Activated CD4-positive, alpha-beta T cell treated with anti-CD3 and anti-CD28 coated beads, Interleukin-10, Interleukin-2, amounts not matched to agents 100 ng/mL and 50 ng/mL, durations not matched to agents 16 hours and 8 hours (primary cell): ENCODE data around the gene FOXC2.
"Not testable (repeated sequence)": the region's sequence is repeated elsewhere in the genome, so short reads cannot be mapped to it uniquely, and the experiment has no call there.

ENCODE experiments used
- DNase-seq: peaks from one replicate; pipeline ENCODE4 v3.0.0-alpha.2; 2020

Gene FOXC2

DNA sequence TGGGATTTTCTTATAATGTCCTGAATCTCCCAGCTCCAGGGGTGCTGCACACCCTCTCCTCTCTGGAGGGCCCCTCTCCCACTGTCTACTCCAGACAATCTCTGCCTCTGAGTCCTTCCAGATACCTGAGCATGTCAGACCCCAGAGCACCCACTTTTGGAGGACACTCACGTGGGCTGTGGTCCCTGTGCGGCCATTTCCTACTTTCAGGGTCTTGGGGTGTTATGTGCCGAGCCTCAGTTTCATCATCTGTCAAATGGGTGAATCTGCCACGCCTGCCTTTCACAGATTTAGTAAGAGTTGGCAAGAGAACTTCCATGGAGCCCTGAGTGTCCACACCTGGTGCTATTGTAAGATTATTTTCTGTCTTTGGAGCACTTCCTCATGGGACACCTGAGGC is 8.0 kb downstream of the FOXC2 start:
- no peak for DNase-seq

DNA sequence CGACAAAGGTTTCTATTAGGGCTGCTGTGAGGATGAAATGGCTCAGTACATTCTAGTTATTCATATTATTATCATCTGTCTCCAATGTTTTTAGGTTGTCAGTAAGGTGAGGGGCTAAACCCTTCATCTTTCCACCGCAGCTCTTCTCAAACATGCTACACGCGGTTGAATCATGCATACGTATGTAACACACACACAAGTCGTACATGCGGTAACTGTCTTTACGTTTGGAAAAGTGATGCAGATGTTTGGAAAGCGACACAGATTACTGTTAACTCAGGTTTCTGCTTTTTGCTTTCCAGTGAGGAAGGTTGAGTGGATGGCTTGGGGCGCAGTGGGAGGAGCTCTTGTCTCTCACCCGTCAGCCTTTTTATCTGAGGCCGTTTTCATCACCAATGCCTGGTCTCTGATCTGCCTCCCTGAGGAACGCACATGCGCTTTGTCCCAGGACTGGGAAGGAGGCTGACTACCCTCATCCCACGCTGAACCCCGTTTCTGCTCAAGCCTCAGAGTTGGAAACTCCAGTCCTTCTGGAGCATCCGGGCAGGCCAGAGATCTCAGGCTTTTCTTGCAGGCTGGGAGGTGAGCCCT is 8.6 kb downstream of the FOXC2 start:
- DNase-seq: no peak

DNA sequence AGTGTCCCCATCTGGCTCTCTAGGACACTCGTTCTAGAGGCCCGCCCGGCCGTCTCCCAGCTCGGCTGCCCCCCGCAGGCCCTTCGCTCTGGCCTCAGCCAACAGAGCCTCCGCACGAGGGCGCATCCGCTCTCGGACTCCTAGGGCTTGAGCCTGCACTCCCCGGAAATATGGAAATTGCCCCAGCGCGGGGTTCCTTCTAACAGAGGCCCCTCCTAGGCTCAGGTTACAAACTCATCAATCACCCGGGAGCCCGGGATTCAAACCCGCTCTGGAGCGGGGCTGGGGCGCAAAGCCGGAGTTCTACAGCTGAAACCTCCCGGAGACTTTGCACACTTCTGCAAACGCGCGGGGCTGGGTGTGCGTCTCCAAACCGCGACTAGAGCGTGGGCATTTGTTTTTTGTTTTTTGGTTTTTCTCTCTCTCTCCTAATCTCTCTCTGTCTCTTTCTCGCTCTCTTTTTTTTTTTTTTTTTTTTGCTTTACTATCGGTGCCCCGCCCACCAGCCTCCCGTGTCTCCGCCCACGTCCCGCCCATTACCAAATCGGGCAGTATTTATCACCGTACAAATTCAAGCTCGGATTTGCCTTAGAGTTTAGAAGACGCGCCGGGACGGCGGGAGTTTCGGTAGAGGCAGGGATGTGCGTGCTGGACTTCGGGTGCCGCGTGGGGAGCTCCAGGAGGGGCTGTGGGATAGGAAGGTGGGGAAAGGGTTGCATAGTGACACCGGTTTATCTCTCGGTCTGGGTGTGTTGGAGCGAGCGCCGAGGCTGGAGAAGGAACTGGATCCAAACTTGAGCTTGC is 9.3 kb downstream of the FOXC2 start:
- DNase-seq: peak; percentile 43

DNA sequence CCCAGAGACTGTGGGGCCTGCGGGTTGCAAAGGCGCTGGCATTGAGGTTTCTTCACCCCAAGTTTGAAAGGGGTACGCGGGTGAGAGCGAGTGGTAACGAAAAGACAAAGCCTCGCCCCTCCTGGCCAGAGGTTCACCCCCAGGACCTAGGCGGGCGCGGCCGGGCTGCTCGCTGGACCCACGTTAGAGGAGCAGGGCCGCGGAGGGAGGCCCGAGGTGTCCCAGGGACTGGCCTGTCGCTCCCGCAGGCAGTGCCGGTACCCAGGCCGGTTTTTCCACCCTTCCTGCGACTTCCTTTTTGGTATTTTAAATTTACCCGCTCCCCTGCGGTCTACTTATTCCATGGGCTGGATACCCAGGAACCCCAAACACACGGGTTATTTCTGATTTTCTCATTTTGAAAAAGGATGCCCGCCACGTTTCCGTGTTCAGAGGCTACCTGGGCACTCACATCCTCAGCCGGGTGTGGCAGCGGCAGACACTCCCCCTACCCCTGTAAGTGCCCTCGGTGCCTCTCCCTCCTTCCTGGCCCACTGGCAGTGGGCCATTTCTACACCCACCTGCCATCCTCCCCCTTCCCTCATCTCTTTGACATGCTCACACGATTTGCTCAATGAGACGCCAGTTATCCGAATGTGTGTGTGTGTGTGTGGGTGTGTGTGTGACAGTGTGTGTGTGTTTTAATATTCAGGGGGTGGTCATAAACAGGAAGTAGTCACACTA is 10.1 kb downstream of the FOXC2 start:
- DNase-seq: no peak

DNA sequence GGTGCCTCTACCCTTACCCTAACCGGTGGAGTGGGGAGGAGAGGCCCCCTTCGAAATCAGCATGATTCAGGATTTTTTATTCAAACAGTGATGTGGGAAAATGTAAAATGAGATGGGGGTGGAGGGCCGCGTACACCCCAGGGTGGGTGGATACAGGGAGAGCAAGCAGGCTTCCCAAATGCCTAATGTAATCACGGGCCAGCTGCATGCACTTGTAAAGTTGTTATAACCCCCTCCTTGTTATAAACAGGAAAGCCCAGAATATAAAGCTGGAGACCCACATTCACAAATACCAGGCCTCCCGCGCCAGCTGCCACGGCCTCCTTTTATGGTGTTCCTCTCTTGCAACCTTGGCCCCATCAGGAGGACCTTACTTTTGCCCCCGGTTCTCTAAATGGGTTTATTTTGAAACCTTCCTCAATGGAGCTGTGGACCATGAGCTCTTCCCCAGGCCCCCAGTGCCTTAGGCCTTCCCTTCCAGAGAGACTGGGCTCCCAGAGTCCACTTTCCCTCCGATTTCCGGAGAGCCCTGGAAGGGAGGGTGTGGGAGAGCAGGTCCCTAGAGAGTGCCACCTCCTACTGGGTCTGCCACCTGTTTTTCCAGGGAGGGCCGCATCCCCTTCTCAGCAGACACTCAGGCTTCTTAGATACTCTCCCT is 10.8 kb downstream of the FOXC2 start:
- DNase-seq: no peak

DNA sequence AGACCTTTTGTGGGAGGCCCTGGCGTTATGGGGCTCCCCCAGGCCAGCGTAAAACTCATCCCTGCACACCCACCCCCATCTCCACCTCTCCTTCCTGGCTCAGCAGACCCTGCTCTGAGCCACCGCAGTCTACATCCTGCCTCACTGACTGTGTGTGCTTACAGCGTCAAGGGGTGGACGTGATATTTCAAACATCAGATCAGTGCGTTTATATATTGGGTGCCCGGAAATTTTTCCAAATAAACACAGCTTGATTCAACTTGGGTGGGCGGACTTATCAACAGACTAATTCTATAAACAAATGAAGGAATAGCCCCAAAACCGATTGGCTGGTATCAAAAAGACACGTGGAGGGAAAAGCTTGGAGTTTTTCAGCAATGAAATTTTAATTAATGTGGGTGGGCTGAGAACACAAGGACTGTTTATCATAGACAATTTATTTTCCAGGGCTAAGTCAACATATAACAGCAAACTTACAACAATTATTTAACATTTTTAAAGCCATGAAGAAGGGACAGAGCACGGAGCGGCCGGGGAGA is 11.5 kb downstream of the FOXC2 start, which contains the start of gene FOXL1:
FOXL1 (plus strand) TSS at position 489 of the 539 bp plus-strand sequence. CDS start 175 bp downstream, outside the sequence.
- no peak for DNase-seq

DNA sequence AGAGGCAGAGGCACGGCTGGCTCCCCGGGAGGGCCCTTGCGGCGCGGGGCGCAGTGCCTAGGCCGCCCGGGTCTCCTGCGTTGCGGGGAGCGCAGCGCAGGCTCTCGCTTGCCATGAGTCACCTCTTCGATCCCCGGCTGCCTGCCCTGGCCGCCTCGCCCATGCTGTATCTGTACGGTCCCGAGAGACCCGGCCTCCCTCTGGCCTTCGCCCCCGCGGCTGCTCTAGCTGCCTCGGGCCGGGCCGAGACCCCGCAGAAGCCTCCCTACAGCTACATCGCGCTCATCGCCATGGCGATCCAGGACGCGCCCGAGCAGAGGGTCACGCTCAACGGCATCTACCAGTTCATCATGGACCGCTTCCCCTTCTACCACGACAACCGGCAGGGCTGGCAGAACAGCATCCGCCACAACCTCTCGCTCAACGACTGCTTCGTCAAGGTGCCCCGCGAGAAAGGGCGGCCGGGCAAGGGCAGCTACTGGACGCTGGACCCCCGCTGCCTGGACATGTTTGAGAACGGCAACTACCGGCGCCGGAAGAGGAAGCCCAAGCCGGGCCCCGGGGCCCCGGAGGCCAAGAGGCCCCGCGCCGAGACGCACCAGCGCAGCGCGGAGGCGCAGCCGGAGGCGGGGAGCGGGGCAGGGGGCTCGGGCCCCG is 12.1 kb downstream of the FOXC2 start:
- no peak for DNase-seq

DNA sequence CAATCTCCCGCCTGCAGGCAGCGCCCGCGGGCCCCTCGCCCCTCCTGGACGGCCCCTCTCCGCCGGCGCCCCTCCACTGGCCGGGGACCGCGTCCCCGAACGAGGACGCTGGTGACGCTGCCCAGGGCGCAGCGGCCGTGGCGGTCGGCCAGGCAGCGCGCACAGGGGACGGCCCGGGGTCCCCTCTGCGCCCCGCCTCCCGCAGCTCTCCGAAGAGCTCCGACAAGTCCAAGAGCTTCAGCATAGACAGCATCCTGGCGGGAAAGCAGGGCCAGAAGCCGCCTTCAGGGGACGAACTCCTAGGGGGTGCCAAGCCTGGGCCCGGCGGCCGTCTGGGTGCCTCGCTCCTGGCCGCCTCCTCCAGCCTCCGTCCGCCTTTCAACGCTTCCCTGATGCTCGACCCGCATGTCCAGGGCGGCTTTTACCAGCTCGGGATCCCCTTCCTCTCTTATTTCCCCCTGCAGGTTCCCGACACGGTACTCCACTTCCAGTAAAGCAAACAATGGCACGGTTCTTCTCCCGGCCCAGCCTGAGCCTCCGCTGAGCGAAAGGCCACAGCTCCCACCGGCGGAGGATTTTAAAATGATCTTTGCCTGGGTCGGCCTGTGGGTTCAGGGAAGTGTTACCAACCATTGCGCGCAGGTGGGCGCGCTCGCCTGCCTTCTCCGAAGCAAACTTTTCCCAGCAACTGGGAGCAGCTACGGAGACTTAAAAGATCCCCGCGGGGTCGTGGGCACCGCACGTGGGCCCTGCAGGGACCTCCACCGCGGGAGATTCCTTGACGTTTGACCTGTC is 12.8 kb downstream of the FOXC2 start:
- no peak for DNase-seq

DNA sequence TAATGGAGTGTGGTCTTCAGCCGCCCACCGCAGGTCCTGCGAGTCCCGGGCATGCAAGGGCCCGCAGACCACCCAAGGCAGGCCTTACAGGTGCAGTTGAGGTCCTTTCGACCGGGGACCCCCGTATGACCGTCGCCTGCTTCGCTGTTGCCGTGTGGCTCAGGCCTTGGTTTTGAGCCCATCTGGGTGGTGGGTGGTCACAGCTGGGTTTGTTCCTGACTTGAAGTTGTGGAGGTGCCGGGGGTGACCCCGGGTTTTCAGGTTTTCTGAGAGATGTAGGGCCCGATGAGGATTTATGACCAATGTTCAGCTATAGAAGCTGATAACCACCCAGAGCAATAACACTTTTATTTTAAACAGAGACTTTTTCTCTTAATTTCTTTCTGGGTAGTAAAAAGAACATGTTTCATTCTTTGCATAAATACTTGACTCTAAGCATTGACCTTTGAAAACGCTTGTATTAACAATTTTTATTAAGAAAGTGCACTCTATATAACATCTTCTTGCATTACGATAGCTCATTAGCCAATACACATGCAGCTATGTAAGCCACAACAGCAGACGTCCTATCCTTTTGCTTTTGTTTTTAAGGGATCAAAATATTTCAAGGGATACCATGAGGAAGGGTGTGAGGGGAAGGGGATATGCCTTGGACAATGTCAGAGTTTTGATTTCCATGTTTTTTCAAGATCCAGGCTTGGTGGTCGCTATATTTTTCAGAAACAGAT is 13.6 kb downstream of the FOXC2 start:
- DNase-seq: no peak

DNA sequence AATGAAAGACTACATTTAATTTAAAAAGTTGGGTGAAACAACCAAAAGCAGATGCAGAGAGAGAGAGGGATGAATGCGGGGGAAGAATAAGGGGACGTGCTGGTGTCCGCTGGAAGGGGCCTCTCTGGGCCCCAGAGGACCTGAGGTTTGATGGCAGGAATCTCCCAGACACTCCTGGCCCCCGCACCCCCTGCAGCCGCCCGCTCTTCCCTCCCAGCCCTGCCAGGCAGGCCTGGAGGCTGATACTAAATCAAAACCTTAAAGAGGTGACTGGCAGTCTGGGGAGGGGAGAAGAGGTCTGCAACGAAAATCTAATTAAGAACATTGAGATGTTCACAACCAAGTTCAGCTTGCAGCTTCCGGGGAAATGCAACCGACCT is 14.2 kb downstream of the FOXC2 start:
- no peak for DNase-seq

DNA sequence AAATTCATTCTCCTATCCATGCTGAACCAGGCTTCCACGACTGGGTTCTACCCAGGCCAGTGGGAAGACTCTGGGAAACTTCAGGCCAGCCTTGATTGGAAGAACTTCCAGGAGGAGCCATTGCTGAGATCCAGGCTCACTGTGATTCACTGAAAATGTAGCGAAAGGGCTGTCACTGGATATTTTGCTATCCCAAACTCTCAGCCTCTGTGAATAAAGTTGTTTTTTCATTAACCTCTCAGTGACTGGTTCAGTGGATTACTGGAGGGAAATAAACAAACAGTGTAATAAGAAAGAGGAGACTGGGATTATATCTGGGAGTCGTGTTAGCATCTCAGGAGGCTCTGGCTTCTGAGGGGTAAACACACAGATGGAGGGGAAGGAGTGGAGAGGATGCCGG is 14.8 kb downstream of the FOXC2 start:
- no peak for DNase-seq

DNA sequence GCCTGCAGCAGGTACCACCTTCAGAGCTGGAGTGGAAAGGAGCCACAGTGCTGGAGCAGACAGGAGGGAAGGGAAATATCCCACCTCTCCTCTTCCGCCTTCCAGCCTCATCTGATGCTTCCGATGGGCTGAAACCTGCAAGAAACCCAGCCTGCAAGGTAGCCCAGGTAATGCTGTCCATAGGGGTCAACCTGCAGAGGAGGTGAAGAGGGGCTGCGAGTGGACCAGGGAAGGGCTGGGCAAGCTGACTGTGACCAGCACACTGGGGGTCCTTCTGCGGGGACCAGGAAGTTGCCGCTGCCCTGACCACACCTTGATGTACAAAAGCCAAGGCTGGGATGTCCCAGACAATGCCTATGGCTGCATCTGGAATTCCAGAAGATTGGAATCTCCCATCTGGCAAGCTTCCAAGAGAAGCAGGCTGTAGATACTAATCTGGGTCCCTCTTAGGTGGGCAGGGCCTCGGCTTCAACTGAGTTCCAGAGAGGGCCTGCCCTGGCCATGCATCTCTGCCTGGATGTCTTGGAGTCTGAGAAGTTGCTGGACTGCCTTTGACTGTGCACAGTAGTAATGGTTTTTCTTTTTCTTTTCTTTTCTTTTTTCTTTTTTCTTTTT is 17.5 kb downstream of the FOXC2 start:
- DNase-seq: no peak

DNA sequence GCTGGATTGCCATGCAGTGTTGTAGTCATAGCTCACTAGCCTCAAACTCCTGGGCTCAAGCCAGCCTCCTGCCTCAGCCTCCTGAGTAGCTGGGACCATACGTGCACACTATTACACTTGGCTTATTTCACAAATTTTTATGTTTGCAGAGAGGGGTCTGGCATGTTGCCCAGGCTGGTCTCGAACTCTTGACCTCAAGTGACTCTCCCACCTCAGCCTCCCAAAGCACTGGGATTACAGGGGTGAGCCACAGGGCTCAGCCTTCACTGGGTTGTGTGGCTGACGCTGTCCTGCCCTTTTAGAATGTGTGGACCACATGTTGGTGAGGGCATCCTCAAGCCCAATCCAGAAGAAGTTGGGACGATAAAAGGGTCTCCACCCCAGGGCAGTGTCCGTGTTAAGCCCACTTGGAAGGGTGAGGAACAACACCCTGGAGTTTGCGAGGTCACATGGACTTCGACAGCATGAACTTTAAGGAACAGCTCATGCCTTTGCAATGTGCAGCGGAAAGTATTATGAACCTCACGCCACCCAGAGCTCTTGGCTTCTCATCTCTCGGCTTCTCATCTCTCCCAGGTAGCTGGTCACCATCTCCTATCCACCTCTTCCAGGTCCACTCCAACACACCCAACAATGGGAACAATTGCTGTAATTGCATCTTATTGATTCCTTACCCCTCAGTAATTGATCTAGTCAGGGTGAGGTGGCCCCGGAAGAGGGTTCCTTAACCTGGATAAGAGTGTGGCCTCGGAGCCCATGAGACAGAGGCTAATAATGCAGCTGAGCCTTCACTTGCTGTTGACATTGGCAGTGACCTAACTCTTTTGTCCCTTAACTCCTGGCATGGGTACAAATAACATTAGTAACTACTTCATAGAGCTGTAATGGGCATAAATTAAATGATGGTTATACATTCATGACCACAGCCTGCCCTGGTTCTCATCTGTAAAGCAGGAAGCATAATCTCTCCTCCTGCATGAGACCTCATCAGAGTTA is 18.4 kb downstream of the FOXC2 start:
- no peak for DNase-seq

DNA sequence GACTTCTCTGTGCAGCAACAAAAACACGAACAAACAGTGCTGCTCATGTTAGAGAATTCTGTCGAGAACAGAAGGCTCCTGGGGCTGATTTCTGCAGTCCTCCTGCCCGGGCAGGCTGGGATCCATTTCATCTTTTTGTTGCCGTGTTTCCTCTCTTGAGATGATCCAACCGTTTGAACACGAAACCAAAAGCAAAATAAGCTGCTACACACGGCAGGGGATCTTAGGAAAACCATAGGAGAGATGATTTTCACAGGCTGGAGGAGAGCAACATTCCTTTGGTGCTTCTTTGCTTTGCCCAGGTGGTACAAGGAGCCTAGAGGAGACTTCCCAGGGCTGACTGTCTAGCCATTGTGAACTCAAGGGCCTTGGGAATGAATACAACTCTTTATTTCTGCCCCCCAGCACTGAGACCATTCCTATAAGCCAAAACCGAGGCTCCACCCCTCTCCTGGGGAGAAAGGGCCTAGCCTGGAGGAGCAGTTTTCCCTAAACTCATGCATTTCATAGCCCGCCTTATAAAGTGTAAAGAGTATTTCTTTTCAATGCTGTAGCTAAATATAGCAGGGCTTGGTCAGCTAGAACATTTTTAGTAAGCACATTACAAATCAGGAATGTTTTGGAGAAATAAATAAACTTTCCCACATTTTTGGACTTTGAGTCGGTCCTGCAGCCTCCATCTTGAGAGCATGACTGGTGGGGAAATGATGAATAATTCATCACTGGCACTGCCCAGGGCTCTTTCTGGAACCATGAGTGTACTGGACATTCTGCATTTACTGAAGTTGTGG is 19.4 kb downstream of the FOXC2 start:
- no peak for DNase-seq

DNA sequence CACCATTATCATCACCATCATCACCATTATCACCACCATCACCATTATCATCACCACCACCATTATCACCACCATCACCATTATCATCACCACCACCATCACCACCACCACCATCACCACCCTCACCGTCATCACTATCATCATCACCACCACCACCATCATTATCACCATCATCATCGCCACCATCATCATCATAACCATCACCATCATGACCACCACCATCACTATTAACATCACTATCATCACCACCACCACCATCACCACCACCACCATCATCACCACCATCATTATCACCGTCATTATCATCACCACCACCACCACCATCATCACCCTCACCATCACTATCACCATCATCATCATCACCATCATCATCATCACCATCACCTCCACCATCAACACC is 20.9 kb downstream of the FOXC2 start:
- no peak for DNase-seq

DNA sequence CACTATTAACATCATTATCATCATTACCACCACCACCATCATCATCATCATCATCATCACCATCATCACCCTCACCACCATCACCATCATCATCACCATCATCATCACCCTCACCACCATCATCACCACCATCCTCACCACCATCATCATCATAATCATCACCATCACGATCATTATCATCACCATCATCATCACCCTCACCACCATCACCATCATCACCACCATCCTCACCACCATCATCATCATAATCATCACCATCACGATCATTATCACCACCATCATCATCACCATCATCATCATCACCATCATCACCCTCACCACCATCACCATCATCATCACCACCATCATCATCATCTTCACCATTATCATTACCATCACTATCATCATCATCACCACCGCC is 21.3 kb downstream of the FOXC2 start:
- DNase-seq: not testable (repeated sequence)

DNA sequence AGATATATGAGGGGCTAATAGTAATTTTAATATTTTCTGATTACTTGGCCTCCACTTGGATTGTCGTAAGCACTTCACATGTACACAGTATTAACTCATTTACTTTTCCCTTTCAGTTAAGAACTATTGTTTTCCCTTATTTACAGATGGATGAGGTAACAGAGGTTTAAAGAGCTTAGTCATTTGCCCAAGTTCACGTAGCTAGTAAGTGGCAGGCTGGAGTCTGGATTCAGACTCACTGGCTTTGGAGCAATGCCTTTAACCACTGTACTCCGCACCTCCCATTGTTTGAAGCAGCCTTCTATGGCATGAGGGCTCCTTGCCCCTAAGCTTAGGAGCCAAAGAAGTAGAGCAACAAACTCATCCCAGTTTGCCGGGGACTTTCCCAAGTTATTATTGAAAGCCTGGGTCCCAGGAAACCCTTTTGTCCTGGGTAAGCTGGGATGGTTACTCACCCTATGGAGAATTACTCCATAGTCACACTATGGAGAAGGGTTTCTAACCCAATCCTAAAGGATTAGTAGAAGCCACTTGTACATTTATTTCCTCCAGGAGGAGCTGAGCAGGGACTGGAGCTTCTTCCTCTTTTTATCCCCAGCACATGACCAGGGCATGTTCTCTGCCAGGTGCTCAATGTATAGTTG is 24.0 kb downstream of the FOXC2 start:
- no peak for DNase-seq

DNA sequence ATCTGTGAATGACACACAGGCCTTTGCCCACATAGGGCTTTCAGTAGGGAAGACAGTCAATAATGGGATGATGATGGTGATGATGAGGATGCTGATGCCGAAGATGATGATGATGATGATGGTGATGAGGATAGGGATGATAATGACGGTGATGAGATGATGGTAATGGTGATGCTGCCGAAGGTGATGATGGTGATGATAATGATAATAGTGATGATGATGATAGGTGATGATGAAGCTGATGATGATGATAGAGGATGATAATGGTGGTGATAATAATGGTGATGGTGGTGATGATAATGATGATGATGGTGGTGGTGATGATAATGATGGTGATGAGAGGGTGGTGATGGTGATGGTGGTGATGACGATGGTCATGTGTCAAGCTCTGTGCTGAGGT is 24.6 kb downstream of the FOXC2 start:
- DNase-seq: no peak
